SKM-1 treated with dmso at 0.1 percent for 144 hours (cell line): Measurements from ENCODE around the gene SLCO3A1.
"Not testable (repeated sequence)": the region's sequence is repeated elsewhere in the genome, so short reads cannot be mapped to it uniquely, and the experiment has no call there.

Experiments
- DNase-seq: peaks from one replicate; lab custom pipeline; 2025; ENCODE audit not compliant: unreplicated experiment; lab: John Stamatoyannopoulos, UW

The SLCO3A1 gene

GRCh38 chr15:91961357-91961756 is 107.8 kb downstream of the SLCO3A1 start:
- DNase-seq: no peak

- DNase-seq: not testable (repeated sequence)
These were observed 110.2 kb downstream of the SLCO3A1 start for GRCh38 chr15:91963747-91964146.

GRCh38 chr15:91965501-91966193 is 112.1 kb downstream of the SLCO3A1 start:
- no peak for DNase-seq

GRCh38 chr15:91966194-91966552 is 112.7 kb downstream of the SLCO3A1 start:
- DNase-seq: no peak

- DNase-seq: no peak
These were observed 114.6 kb downstream of the SLCO3A1 start for GRCh38 chr15:91967935-91968606.

GRCh38 chr15:91968610-91969009 is 115.1 kb downstream of the SLCO3A1 start:
- no peak for DNase-seq

- no peak for DNase-seq
These were observed 116.6 kb downstream of the SLCO3A1 start for GRCh38 chr15:91970142-91970541.

GRCh38 chr15:91973481-91973880 is 120.0 kb downstream of the SLCO3A1 start:
- no peak for DNase-seq

GRCh38 chr15:91974321-91974720 is 120.8 kb downstream of the SLCO3A1 start:
- no peak for DNase-seq

GRCh38 chr15:91975241-91975978 is 121.9 kb downstream of the SLCO3A1 start:
- DNase-seq: no peak

- no peak for DNase-seq
These were observed 123.5 kb downstream of the SLCO3A1 start for GRCh38 chr15:91976966-91977365.

- DNase-seq: no peak
These were observed 127.2 kb downstream of the SLCO3A1 start for GRCh38 chr15:91980502-91981267.

GRCh38 chr15:91981821-91982800 is 128.6 kb downstream of the SLCO3A1 start:
- no peak for DNase-seq

- DNase-seq: no peak
These were observed 130.3 kb downstream of the SLCO3A1 start for GRCh38 chr15:91983729-91984340.

GRCh38 chr15:91985297-91985696 is 131.8 kb downstream of the SLCO3A1 start:
- no peak for DNase-seq

- DNase-seq: peak; percentile 22
These were observed 134.6 kb downstream of the SLCO3A1 start for GRCh38 chr15:91988071-91988470.

- no peak for DNase-seq
These were observed 135.1 kb downstream of the SLCO3A1 start for GRCh38 chr15:91988655-91989054.

GRCh38 chr15:91989821-91990220 is 136.3 kb downstream of the SLCO3A1 start:
- DNase-seq: no peak

GRCh38 chr15:91992945-91993344 is 139.4 kb downstream of the SLCO3A1 start:
- DNase-seq: peak; percentile 74

- DNase-seq: no peak
These were observed 141.6 kb downstream of the SLCO3A1 start for GRCh38 chr15:91995146-91995545.
